ENCODE measurements around the gene ADAM12. TPM values are rescaled to one million over a fixed set of nuclear protein-coding genes. Genes with fewer than 3 reads are reported as not detected.

ADAM12 gene
- total and polyA plus RNA-seq, 2 donors (not counting 3 experiments of a cell fraction or from before 2014, with no cell fraction given), result 0.22 to 0.33 TPM

DNA sequence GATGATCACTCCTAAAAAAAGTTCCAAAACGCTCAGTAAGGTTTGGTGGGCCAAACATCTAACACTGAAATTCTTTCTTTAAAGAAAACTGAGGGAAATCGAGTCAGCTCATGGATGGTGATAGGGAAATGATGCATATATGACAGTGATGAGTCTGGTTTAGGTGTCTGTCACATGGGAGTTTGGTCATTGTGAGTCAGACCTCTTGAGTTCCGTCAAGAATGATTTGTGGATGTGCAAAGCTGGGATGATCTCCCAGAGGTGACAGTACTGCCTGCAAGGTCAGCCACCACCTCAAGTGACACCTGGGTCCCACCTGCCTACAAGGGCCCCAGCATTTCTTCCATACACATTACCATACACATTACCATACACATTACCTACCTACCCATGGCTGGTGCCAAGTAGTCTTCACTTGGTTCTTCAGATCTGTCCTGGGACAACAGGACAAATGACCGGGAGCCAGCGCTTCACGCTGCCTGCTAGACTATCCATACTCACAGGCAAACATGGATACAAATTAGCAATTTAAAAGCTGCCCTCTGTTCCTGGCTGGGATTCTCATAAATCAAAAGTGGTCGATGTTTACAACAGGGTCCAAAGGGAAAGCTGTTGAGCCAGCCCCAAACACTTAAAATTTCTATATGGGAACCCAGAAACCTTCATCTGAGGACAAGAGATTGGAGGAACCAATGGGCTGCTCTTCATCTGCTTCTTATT, 128.4 kb downstream of the ADAM12 start:
- ChIA-PET POLR2A (no interaction called here), CTCF (no interaction called here)
- no peaks in the 10 kb centered on the region for H3K36me3 ChIP-seq (ENCODE audit: control insufficient read depth in 2 of 2, extremely low read depth in 1 of 2, insufficient read depth in 2 of 2, low read length in 2 of 2)
- no peak overlapping the region for H3K4me2 ChIP-seq (ENCODE audit: insufficient read depth, low read length)
- no peaks in the 10 kb centered on the region for H4K20me1 ChIP-seq (replicated peaks; ENCODE audit: control insufficient read depth, extremely low read depth, insufficient read depth, low read length)
- H2AFZ ChIP-seq (ENCODE audit: low read depth, low read length), result no peak overlapping the region
- dilution Hi-C loops (cut with MboI; ENCODE audit: extremely low pct_ligation_motif_present, low sequenced_read_pairs), result no loop called here
- H3K4me1 ChIP-seq (ENCODE audit: control insufficient read depth, extremely low read depth, insufficient read depth, low read length), result no peaks in the 10 kb centered on the region
- BruUV-seq (replicated peaks), result no TSS peak
- no peaks in the 10 kb centered on the region for H3K9me1 ChIP-seq (replicated peaks; ENCODE audit: control insufficient read depth, extremely low read depth, insufficient read depth, low read length)
- H3K27me3 ChIP-seq (ENCODE audit: control insufficient read depth in 2 of 2, insufficient read depth in 2 of 2, low read length in 2 of 2), result no peaks in the 10 kb centered on the region
- no peak for FAIRE-seq
- H3K9ac ChIP-seq (replicated peaks; ENCODE audit: extremely low read depth, insufficient read depth, low read length), result no peak overlapping the region
- no peaks in the 10 kb centered on the region for H3K79me2 ChIP-seq (ENCODE audit: control insufficient read depth, insufficient read depth, low read length)
- H3K9me3 ChIP-seq (replicated peaks; ENCODE audit: control insufficient read depth, insufficient read depth, low read length), result no peaks in the 10 kb centered on the region
- DNase-seq (ENCODE audit: low read depth, low spot score), result no peak
- intact Hi-C loops (cut with micrococcal nuclease), result no loop called here
- H3K4me3 ChIP-seq (replicated peaks in 1 of 3; ENCODE audit: insufficient read depth in 1 of 3, low read depth in 1 of 3, low read length in 3 of 3), result no peak overlapping the region
- no peak overlapping the region for H3K27ac ChIP-seq (ENCODE audit: insufficient read depth, low read depth, low read length)
- TF ChIP-seq GATA2 (IDR thresholded peaks at IDR 0.05; ENCODE audit: insufficient read depth, insufficient read length, low read depth, low read length) (no peak), FOS (IDR thresholded peaks at IDR 0.05; ENCODE audit: borderline replicate concordance, insufficient read depth, low read length) (no peak), POLR2AphosphoS5 (IDR thresholded peaks at IDR 0.05; ENCODE audit: insufficient read depth, low read depth, low read length) (no peak), EZH2 (IDR thresholded peaks at IDR 0.05; ENCODE audit: borderline replicate concordance, low read depth, low read length, severe bottlenecking) (no peak), MYC (IDR thresholded peaks at IDR 0.05; ENCODE audit: low read depth, low read length) (no peak), JUN (IDR thresholded peaks at IDR 0.05; ENCODE audit: borderline replicate concordance, insufficient read depth, insufficient read length, low read depth) (no peak), POLR2A (IDR thresholded peaks at IDR 0.05; ENCODE audit: low read depth, low read length) (no peak)
- TF ChIP-seq, protein P1, sequence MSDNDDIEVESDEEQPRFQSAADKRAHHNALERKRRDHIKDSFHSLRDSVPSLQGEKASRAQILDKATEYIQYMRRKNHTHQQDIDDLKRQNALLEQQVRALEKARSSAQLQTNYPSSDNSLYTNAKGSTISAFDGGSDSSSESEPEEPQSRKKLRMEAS (IDR thresholded peaks at IDR 0.05; ENCODE audit: insufficient read depth, insufficient read length), result no peak
- TF ChIP-seq, protein P2, sequence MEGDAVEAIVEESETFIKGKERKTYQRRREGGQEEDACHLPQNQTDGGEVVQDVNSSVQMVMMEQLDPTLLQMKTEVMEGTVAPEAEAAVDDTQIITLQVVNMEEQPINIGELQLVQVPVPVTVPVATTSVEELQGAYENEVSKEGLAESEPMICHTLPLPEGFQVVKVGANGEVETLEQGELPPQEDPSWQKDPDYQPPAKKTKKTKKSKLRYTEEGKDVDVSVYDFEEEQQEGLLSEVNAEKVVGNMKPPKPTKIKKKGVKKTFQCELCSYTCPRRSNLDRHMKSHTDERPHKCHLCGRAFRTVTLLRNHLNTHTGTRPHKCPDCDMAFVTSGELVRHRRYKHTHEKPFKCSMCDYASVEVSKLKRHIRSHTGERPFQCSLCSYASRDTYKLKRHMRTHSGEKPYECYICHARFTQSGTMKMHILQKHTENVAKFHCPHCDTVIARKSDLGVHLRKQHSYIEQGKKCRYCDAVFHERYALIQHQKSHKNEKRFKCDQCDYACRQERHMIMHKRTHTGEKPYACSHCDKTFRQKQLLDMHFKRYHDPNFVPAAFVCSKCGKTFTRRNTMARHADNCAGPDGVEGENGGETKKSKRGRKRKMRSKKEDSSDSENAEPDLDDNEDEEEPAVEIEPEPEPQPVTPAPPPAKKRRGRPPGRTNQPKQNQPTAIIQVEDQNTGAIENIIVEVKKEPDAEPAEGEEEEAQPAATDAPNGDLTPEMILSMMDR (IDR thresholded peaks at IDR 0.05; ENCODE audit: extremely low read depth in 1 of 2, insufficient read depth in 1 of 2, low read depth in 1 of 2, low read length in 2 of 2), result no peak
